WERI-Rb-1 (cell line): ENCODE measurements around the gene IPO9.

Source experiments
- DNase-seq: peaks from one replicate; pipeline ENCODE4 v3.0.0-alpha.2; 2020
- H3K27ac ChIP-seq: fragments of 250-450 bp; sonication (Bioruptor Pico); 2 replicates; pipeline ENCODE4 v1.5.1; 2020; ENCODE audit warnings: mild to moderate bottlenecking, moderate library complexity
- H3K27me3 ChIP-seq: fragments of 250-450 bp; sonication (Bioruptor Pico); 2 replicates; pipeline ENCODE4 v1.5.1; 2021; ENCODE audit warnings: mild to moderate bottlenecking, low read depth, moderate library complexity; ENCODE audit not compliant: insufficient read depth, severe bottlenecking
- H3K36me3 ChIP-seq: fragments of 250-450 bp; sonication (Bioruptor Pico); 2 replicates; pipeline ENCODE4 v1.5.1; 2020; ENCODE audit warnings: mild to moderate bottlenecking, moderate library complexity
- H3K4me3 ChIP-seq: 2 replicates; pipeline ENCODE4 v1.5.1; 2011; ENCODE audit warnings: low read depth, mild to moderate bottlenecking, control low read depth, low read length
- H3K9me3 ChIP-seq: fragments of 250-450 bp; sonication (Bioruptor Pico); 2 replicates; pipeline ENCODE4 v1.5.1; 2021; ENCODE audit warnings: mild to moderate bottlenecking, moderate library complexity; ENCODE audit not compliant: severe bottlenecking
- TF ChIP-seq, protein P1 (sequence below): IDR thresholded peaks from 2 replicates; pipeline ENCODE4 v1.5.1; 2011; ENCODE audit warnings: low read depth, mild to moderate bottlenecking, control low read depth, inconsistent platforms, low read length

The IPO9 gene

GRCh38 chr1:201916649-201917249 is 87.8 kb downstream of the IPO9 start:
- Histone ChIP-seq H3K36me3 (no peaks in the 10 kb centered on the region), H3K9me3 (no peaks in the 10 kb centered on the region), H3K4me3 (no peak overlapping the region), H3K27me3 (no peaks in the 10 kb centered on the region), H3K27ac (no peak overlapping the region)
- TF ChIP-seq, protein P1, sequence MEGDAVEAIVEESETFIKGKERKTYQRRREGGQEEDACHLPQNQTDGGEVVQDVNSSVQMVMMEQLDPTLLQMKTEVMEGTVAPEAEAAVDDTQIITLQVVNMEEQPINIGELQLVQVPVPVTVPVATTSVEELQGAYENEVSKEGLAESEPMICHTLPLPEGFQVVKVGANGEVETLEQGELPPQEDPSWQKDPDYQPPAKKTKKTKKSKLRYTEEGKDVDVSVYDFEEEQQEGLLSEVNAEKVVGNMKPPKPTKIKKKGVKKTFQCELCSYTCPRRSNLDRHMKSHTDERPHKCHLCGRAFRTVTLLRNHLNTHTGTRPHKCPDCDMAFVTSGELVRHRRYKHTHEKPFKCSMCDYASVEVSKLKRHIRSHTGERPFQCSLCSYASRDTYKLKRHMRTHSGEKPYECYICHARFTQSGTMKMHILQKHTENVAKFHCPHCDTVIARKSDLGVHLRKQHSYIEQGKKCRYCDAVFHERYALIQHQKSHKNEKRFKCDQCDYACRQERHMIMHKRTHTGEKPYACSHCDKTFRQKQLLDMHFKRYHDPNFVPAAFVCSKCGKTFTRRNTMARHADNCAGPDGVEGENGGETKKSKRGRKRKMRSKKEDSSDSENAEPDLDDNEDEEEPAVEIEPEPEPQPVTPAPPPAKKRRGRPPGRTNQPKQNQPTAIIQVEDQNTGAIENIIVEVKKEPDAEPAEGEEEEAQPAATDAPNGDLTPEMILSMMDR: no peak
- DNase-seq: no peak

GRCh38 chr1:201917362-201918033 is 88.5 kb downstream of the IPO9 start:
- TF ChIP-seq, protein P1: 0 out of 2 replicates have a peak, but pooled peaks have one; percentile 10
- no peaks in the 10 kb centered on the region for H3K27me3 ChIP-seq
- no peak overlapping the region for H3K4me3 ChIP-seq
- H3K36me3 ChIP-seq: no peaks in the 10 kb centered on the region
- DNase-seq: no peak
- H3K9me3 ChIP-seq: peaks cover 2% of the 10 kb centered on the region
- H3K27ac ChIP-seq: no peak overlapping the region

DNA sequence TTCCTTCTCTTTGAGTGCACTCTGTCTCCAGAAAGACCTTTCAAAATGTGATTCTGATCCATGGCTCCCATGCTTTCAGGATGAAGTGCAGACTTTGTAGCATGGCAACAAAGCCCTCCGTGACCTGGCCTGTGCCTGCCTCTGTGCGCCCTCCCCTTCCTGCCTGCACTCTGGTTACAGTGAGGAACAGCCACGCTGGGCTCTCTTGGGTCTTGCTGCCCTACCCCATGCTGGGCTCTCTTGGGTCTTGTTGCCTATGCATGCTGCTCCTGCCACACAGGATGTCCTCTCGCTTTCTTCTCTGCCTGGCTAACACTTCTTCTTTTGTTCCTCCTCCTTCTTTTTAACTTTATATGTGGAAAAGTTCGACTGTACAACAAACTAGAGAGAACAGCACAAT is 89.4 kb downstream of the IPO9 start:
- peak; percentile 31 for DNase-seq
- Histone ChIP-seq H3K27me3 (no peaks in the 10 kb centered on the region), H3K4me3 (no peak overlapping the region), H3K27ac (no peak overlapping the region), H3K9me3 (peaks cover 2% of the 10 kb centered on the region), H3K36me3 (no peaks in the 10 kb centered on the region)
- TF ChIP-seq, protein P1: no peak

GRCh38 chr1:201921952-201922558 is 93.1 kb downstream of the IPO9 start:
- DNase-seq: no peak
- Histone ChIP-seq H3K27me3 (no peaks in the 10 kb centered on the region), H3K4me3 (no peak overlapping the region), H3K27ac (no peak overlapping the region), H3K36me3 (no peaks in the 10 kb centered on the region), H3K9me3 (peaks cover 2% of the 10 kb centered on the region)
- TF ChIP-seq, protein P1: no peak

DNA sequence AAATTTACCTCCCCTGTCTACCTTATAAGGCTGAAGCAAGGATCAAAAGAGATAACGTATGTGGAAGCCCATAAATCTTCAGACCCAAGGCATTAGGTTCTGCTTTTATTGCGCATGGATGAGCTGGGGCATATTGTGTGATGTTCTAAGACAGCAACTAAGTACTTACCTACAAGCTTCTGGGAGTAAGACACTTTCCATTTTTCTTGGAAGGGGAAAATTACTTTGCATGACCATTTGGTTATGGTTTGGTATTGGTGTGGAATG is 96.3 kb downstream of the IPO9 start:
- Histone ChIP-seq H3K36me3 (no peaks in the 10 kb centered on the region), H3K4me3 (peak overlapping the region; percentile 26), H3K9me3 (peaks cover 2% of the 10 kb centered on the region), H3K27me3 (no peaks in the 10 kb centered on the region), H3K27ac (peak overlapping the region; percentile 90)
- TF ChIP-seq, protein P1: no peak
- DNase-seq: peak; percentile 94
